RWPE2 (cell line): ENCODE results near the gene SNCG.

ENCODE experiments used
- ATAC-seq: fragments of 200-7000 bp; cut with Tn5 transposase; 3 replicates; pipeline ENCODE4 v1.9.1; 2021; ENCODE audit warnings: low read depth
- DNase-seq: peaks from one replicate; pipeline ENCODE4 v3.0.0-alpha.2; 2020; ENCODE audit warnings: low spot score
- H3K27ac ChIP-seq: fragments of 450-650 bp; 2 replicates; pipeline ENCODE4 v1.5.1; 2017; ENCODE audit warnings: mild to moderate bottlenecking; ENCODE audit not compliant: poor library complexity, severe bottlenecking
- H3K27me3 ChIP-seq: fragments of 250-450 bp; sonication (Bioruptor Pico); 2 replicates; pipeline ENCODE4 v1.5.1; 2021; ENCODE audit warnings: mild to moderate bottlenecking, moderate library complexity; ENCODE audit not compliant: insufficient read depth, poor library complexity, severe bottlenecking
- H3K36me3 ChIP-seq: fragments of 250-450 bp; sonication (Bioruptor Pico); 2 replicates; pipeline ENCODE4 v1.5.1; 2020; ENCODE audit warnings: low read depth, mild to moderate bottlenecking, moderate library complexity
- H3K4me1 ChIP-seq: fragments of 250-450 bp; sonication (Bioruptor Pico); 2 replicates; pipeline ENCODE4 v1.5.1; 2021; ENCODE audit warnings: mild to moderate bottlenecking, moderate library complexity; ENCODE audit not compliant: insufficient read depth, poor library complexity, severe bottlenecking
- H3K4me3 ChIP-seq: fragments of 250-450 bp; sonication (Bioruptor Pico); 2 replicates; pipeline ENCODE4 v1.5.1; 2021; ENCODE audit warnings: mild to moderate bottlenecking, moderate library complexity; ENCODE audit not compliant: severe bottlenecking
- H3K9me3 ChIP-seq: fragments of 250-450 bp; sonication (Bioruptor Pico); 2 replicates; pipeline ENCODE4 v1.5.1; 2021; ENCODE audit warnings: mild to moderate bottlenecking, moderate library complexity; ENCODE audit not compliant: severe bottlenecking
- TF ChIP-seq, protein P1 (sequence below): fragments of 450-650 bp; IDR thresholded peaks from one replicate; pipeline ENCODE4 v1.5.1; 2017; ENCODE audit warnings: mild to moderate bottlenecking, moderate library complexity; ENCODE audit not compliant: poor library complexity, severe bottlenecking

Gene SNCG

DNA sequence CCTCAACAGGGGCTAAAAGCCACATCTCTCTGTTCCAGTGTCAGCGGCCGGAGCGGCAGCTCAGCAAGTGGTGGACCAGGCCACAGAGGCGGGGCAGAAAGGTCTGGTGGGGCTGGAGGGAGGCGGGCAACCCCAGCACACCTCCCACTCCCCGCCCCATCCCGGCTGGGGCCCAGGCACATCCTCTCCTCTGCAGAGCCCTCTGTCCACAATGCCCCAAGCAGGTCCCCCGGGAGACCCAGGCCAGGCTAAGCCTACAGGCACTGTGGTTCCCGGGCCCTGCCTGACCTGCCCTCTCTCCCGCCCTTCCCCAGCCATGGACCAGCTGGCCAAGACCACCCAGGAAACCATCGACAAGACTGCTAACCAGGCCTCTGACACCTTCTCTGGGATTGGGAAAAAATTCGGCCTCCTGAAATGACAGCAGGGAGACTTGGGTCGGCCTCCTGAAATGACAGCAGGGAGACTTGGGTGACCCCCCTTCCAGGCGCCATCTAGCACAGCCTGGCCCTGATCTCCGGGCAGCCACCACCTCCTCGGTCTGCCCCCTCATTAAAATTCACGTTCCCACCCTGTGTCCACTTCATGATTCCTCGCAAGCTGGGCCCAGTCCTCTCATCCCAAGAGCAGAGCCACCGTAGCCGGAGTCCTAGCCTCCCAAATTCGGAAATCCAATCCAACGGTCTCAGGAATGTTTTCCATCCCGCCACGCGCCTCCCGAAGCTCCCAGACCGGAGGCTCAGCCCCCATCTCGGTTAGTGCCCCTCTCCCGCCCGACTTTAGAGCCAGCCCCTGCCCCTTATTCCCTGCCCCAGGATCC lies 12.0 kb downstream of the SNCG start:
- Histone ChIP-seq H3K9me3 (no peaks in the 10 kb centered on the region), H3K4me1 (peaks cover 31% of the 10 kb centered on the region), H3K27me3 (no peaks in the 10 kb centered on the region), H3K4me3 (peak overlapping the region; percentile 53), H3K36me3 (no peaks in the 10 kb centered on the region; the same call in 1 of the 2 replicates), H3K27ac (peak overlapping the region; percentile 92)
- DNase-seq (peak; percentile 75), ATAC-seq (peak; percentile 7; the same call in 2 of the 3 replicates)
- TF ChIP-seq, protein P1, sequence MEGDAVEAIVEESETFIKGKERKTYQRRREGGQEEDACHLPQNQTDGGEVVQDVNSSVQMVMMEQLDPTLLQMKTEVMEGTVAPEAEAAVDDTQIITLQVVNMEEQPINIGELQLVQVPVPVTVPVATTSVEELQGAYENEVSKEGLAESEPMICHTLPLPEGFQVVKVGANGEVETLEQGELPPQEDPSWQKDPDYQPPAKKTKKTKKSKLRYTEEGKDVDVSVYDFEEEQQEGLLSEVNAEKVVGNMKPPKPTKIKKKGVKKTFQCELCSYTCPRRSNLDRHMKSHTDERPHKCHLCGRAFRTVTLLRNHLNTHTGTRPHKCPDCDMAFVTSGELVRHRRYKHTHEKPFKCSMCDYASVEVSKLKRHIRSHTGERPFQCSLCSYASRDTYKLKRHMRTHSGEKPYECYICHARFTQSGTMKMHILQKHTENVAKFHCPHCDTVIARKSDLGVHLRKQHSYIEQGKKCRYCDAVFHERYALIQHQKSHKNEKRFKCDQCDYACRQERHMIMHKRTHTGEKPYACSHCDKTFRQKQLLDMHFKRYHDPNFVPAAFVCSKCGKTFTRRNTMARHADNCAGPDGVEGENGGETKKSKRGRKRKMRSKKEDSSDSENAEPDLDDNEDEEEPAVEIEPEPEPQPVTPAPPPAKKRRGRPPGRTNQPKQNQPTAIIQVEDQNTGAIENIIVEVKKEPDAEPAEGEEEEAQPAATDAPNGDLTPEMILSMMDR, result no peak

GRCh38 chr10:86970982-86971231 lies 12.5 kb downstream of the SNCG start:
- H3K4me1 ChIP-seq, result peaks cover 31% of the 10 kb centered on the region
- H3K36me3 ChIP-seq, result no peaks in the 10 kb centered on the region
- DNase-seq, result no peak
- no peak; the same call in 2 of the 3 replicates for ATAC-seq
- H3K27ac ChIP-seq, result peak overlapping the region; percentile 92
- H3K4me3 ChIP-seq, result peak overlapping the region; percentile 53
- TF ChIP-seq, protein P1, result no peak
- no peaks in the 10 kb centered on the region for H3K9me3 ChIP-seq
- no peaks in the 10 kb centered on the region for H3K27me3 ChIP-seq

DNA sequence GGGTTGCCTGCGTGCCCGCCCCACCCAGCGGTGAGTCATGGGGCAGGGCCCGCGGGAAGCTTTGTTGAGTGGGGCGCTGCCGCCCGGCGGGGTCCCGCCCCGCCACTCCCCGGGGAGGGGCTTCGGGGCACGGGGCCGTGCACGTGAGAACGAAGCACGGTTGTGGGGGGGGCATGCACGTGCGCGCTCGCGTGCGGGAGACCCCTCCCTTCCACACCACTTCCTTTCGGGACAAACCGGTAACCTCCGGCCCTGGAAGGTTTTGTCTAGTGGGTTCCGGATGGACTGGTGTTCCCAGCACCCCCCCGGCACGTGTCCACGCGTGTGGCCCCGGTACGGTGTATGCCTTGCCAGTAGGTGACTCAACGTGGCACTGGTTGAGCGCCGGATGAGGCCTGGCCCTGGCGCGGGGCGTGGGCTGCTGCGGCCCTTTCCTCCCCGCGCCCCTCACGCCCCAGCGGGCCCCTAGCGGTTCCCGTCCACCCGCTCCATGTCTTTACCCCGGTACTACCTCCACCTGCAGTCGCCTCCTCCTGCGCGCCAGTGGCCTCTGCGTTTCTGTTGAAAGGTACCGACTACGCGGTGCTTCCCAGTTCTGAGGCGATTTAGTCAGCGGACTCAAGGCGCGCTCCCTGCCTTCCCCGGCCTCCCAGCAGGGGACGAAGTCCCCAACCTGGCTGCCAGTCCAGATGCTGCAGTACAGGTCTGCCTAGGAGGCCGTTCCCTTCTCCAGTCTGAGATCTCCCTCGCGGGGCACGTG lies 13.0 kb downstream of the SNCG start:
- no peaks in the 10 kb centered on the region for H3K27me3 ChIP-seq
- DNase-seq, result peak; percentile 89
- no peaks in the 10 kb centered on the region for H3K9me3 ChIP-seq
- ATAC-seq, result peak; percentile 28
- peaks cover 29% of the 10 kb centered on the region for H3K4me1 ChIP-seq
- peak overlapping the region; percentile 92 for H3K27ac ChIP-seq
- H3K36me3 ChIP-seq, result no peaks in the 10 kb centered on the region
- peak overlapping the region; percentile 53 for H3K4me3 ChIP-seq
- TF ChIP-seq, protein P1, result no peak

- Histone ChIP-seq H3K4me1 (peaks cover 20% of the 10 kb centered on the region), H3K27me3 (no peaks in the 10 kb centered on the region), H3K9me3 (no peaks in the 10 kb centered on the region), H3K27ac (peak overlapping the region; percentile 92), H3K36me3 (no peaks in the 10 kb centered on the region), H3K4me3 (no peak overlapping the region)
- TF ChIP-seq, protein P1, result no peak
- DNase-seq (no peak), ATAC-seq (no peak)
These were observed 14.4 kb downstream of the SNCG start for GRCh38 chr10:86972613-86973380.
